Measurements from ENCODE around the gene KCNJ1. TPM values are rescaled to one million over a fixed set of nuclear protein-coding genes. Genes with fewer than 3 reads are reported as not detected.

Gene KCNJ1
- total and polyA plus RNA-seq, 9 of the 15 experiments (the other 6 are each of a cell fraction or from before 2014, with no cell fraction given) = not detected

- no peak overlapping the region for H3K4me3 ChIP-seq
- WGBS (ENCODE audit: insufficient coverage, low coverage, missing lambda C conversion rate) = 0% methylated on average over 1 of the region's 2 CpGs
- ChIA-PET POLR2A (no interaction called here), CTCF (ENCODE audit: low intra/inter-chr PET ratio) (no interaction called here)
- H3K79me2 ChIP-seq (ENCODE audit: control insufficient read depth, insufficient read depth, low read length) = no peaks in the 10 kb centered on the region
- no peak overlapping the region for H2AFZ ChIP-seq (ENCODE audit: low read depth, low read length)
- peaks cover 0 to 16% of the 10 kb centered on the region in 2 experiments; a peak in 3 of 5 replicates for H3K27me3 ChIP-seq (ENCODE audit: control insufficient read depth in 2 of 2, insufficient read depth in 2 of 2, low read length in 2 of 2)
- BruUV-seq (replicated peaks) = no TSS peak
- no peaks in the 10 kb centered on the region for H3K9me1 ChIP-seq (ENCODE audit: control insufficient read depth, insufficient read depth, low read length)
- TF ChIP-seq POLR2AphosphoS2 (IDR thresholded peaks at IDR 0.05; ENCODE audit: low read length) (no peak), ZSCAN32 (CRISPR knock-in tag; IDR thresholded peaks at IDR 0.05) (no peak), ZNF354B (CRISPR knock-in tag; IDR thresholded peaks at IDR 0.05) (no peak), STAG1 (CRISPR knock-in tag; IDR thresholded peaks at IDR 0.05; ENCODE audit: borderline replicate concordance) (no peak), NFE2L1 (tag; IDR thresholded peaks at IDR 0.05; ENCODE audit: borderline replicate concordance, low read depth) (no peak), FOS (IDR thresholded peaks at IDR 0.05; ENCODE audit: extremely low read depth, insufficient read length) (no peak), BRCA1 (IDR thresholded peaks at IDR 0.05) (no peak), BRCA1 (CRISPR knock-in tag; IDR thresholded peaks at IDR 0.05) (no peak), ZNF140 (CRISPR knock-in tag; IDR thresholded peaks at IDR 0.05) (no peak), TARDBP (IDR thresholded peaks at IDR 0.05) (no peak), TEAD1 (CRISPR knock-in tag; IDR thresholded peaks at IDR 0.05) (no peak), TRIM24 (IDR thresholded peaks at IDR 0.05) (no peak), ZBTB43 (CRISPR knock-in tag; IDR thresholded peaks at IDR 0.05) (no peak), KAT7 (CRISPR knock-in tag; IDR thresholded peaks at IDR 0.05; ENCODE audit: borderline replicate concordance) (no peak), SIX5 (IDR thresholded peaks at IDR 0.05; ENCODE audit: borderline replicate concordance in 1 of 2, insufficient read depth in 1 of 2, low read depth in 1 of 2, low read length in 2 of 2) (no peak)
- TF ChIP-seq, protein P1, sequence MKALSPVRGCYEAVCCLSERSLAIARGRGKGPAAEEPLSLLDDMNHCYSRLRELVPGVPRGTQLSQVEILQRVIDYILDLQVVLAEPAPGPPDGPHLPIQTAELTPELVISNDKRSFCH (CRISPR knock-in tag; IDR thresholded peaks at IDR 0.05) = no peak
- TF ChIP-seq, protein P1 (tag; IDR thresholded peaks at IDR 0.05) = no peak
- TF ChIP-seq, protein P2, sequence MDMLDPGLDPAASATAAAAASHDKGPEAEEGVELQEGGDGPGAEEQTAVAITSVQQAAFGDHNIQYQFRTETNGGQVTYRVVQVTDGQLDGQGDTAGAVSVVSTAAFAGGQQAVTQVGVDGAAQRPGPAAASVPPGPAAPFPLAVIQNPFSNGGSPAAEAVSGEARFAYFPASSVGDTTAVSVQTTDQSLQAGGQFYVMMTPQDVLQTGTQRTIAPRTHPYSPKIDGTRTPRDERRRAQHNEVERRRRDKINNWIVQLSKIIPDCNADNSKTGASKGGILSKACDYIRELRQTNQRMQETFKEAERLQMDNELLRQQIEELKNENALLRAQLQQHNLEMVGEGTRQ (CRISPR knock-in tag; IDR thresholded peaks at IDR 0.05) = no peak
- H3K27ac ChIP-seq (ENCODE audit: extremely low read depth, low read depth, low read length) = no peak overlapping the region
- intact Hi-C loops (cut with micrococcal nuclease) = no loop called here
- H3K9me3 ChIP-seq (replicated peaks; ENCODE audit: control insufficient read depth, insufficient read depth, low read depth, low read length) = no peaks in the 10 kb centered on the region
- in situ Hi-C loops (cut with MboI) = no loop called here
- H3K9ac ChIP-seq (ENCODE audit: insufficient read depth in 1 of 2, low read depth in 2 of 2, low read length in 2 of 2) = no peak overlapping the region
- H3K36me3 ChIP-seq (ENCODE audit: control insufficient read depth, insufficient read depth, low read length) = no peaks in the 10 kb centered on the region
- no peak overlapping the region for H3K4me2 ChIP-seq (ENCODE audit: insufficient read depth, low read length)
- no peak for FAIRE-seq
- H4K20me1 ChIP-seq (replicated peaks; ENCODE audit: control insufficient read depth, insufficient read depth, low read length) = no peaks in the 10 kb centered on the region
- no peaks in the 10 kb centered on the region for H3K4me1 ChIP-seq (replicated peaks in 1 of 2; ENCODE audit: control insufficient read depth in 2 of 2, insufficient read depth in 2 of 2, low read length in 2 of 2)
- no peak for ATAC-seq
- DNase-seq (ENCODE audit: extremely low read depth in 1 of 4, low spot score in 3 of 4) = no peak
Observed at GRCh38 chr11:128916681-128917080, 49.6 kb upstream of the KCNJ1 start.
